ENCODE measurements around the gene MOB3A. TPM values are rescaled to one million over a fixed set of nuclear protein-coding genes. Genes with fewer than 3 reads are reported as not detected.
"Not testable (repeated sequence)": the region's sequence is repeated elsewhere in the genome, so short reads cannot be mapped to it uniquely, and the experiment has no call there.

MOB3A gene
- total RNA-seq, 2 donors from 2014 or later: 20.9 to 21.8 TPM

DNA sequence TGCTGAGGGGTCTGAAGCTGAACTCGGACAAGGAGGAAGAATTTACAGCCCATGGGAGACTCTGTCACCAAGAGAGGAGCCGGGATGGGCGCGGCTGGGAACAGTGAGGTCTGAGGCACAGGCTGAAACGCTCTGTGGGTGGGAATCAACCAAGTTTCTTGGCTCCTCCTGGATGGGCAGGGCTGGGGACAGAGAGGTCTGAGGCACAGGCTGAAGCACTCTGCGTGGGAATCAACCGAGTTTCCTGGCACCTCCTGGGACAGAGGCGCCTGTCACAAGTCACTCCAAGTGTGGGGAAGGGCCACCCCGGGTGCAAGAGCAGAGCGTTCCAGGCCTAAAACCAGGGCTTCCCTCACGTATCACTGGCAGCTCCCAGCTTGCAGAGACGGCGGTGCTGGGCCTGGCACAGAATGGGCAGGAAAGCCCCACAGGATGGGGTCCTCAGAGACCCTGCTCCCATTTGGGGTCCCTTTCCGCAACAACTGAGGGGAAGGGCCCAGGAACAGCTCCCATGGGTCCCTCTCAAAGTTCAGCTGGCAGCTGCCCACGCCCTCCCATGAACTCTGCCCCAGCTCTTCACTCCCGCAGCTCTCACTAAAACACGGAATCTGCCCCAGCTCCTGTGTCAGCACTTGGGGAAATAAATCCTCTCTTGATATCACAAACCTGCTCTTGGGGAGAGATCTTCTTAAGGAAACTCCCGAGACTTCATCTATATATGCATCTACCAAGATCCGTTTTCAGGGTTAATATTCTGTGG, 36.8 kb upstream of the MOB3A start:
- no peak for DNase-seq
- TF ChIP-seq, protein P1, sequence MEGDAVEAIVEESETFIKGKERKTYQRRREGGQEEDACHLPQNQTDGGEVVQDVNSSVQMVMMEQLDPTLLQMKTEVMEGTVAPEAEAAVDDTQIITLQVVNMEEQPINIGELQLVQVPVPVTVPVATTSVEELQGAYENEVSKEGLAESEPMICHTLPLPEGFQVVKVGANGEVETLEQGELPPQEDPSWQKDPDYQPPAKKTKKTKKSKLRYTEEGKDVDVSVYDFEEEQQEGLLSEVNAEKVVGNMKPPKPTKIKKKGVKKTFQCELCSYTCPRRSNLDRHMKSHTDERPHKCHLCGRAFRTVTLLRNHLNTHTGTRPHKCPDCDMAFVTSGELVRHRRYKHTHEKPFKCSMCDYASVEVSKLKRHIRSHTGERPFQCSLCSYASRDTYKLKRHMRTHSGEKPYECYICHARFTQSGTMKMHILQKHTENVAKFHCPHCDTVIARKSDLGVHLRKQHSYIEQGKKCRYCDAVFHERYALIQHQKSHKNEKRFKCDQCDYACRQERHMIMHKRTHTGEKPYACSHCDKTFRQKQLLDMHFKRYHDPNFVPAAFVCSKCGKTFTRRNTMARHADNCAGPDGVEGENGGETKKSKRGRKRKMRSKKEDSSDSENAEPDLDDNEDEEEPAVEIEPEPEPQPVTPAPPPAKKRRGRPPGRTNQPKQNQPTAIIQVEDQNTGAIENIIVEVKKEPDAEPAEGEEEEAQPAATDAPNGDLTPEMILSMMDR (conservative IDR thresholded peaks at IDR 0.05): no peak
- Mint-ChIP-seq H3K4me3 (no peak overlapping the region), H3K27ac (no peak overlapping the region), H3K4me1 (no peaks in the 10 kb centered on the region), H3K27me3 (ENCODE audit: insufficient read depth) (no peaks in the 10 kb centered on the region), H3K9me3 (no peaks in the 10 kb centered on the region), H3K36me3 (ENCODE audit: low read depth) (peaks cover 48% of the 10 kb centered on the region)
- Histone ChIP-seq H3K27ac (ENCODE audit: low read depth, low read length) (no peak overlapping the region), H3K4me1 (ENCODE audit: control insufficient read depth, insufficient read depth, low read length) (no peaks in the 10 kb centered on the region), H3K9me3 (ENCODE audit: control insufficient read depth, low read length) (no peaks in the 10 kb centered on the region), H3K27me3 (ENCODE audit: control insufficient read depth, insufficient read depth, low read length, poor library complexity, severe bottlenecking) (no peaks in the 10 kb centered on the region), H3K4me3 (ENCODE audit: low read length) (no peak overlapping the region), H3K36me3 (ENCODE audit: control insufficient read depth, insufficient read depth, low read length) (peaks cover 55% of the 10 kb centered on the region), H3K9ac (ENCODE audit: extremely low read depth, low read length, poor library complexity, severe bottlenecking) (no peak overlapping the region)
- 93% methylated on average over 16 to 19 of the region's 19 CpGs for WGBS, 2 experiments (ENCODE audit: insufficient coverage in 1 of 2, insufficient read length in 1 of 2)

DNA sequence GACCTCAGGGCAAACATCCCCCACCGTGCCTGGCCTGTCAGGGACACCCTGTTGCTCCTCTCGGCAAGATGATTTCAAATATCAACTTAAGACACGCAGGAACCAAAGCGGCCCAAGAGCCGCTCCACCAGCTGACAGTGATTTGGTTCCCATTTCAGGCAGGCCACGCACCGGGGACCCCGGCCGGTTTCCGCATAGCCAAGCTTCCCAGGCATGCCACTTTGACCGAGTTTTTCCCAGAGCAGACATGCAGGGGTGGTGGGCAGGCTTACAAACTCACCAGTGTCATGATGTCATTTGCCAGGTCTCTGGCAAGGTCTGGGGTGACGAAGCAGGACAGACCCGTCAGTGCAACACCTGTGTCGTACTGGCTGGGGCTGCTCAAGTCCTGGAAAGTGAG, 36.1 kb upstream of the MOB3A start:
- Histone ChIP-seq H3K9ac (ENCODE audit: extremely low read depth, low read length, poor library complexity, severe bottlenecking) (no peak overlapping the region), H3K27ac (ENCODE audit: low read depth, low read length) (no peak overlapping the region), H3K4me3 (ENCODE audit: low read length) (no peak overlapping the region), H3K4me1 (ENCODE audit: control insufficient read depth, insufficient read depth, low read length) (no peaks in the 10 kb centered on the region), H3K36me3 (ENCODE audit: control insufficient read depth, insufficient read depth, low read length) (peaks cover 54% of the 10 kb centered on the region), H3K9me3 (ENCODE audit: control insufficient read depth, low read length) (no peaks in the 10 kb centered on the region), H3K27me3 (ENCODE audit: control insufficient read depth, insufficient read depth, low read length, poor library complexity, severe bottlenecking) (no peaks in the 10 kb centered on the region)
- no peak overlapping the region for H3K27ac Mint-ChIP-seq
- H3K9me3 Mint-ChIP-seq: no peaks in the 10 kb centered on the region
- DNase-seq: no peak
- H3K4me1 Mint-ChIP-seq: no peaks in the 10 kb centered on the region
- 95 to 99% methylated on average over 14 of the region's 14 CpGs for WGBS, 2 experiments (ENCODE audit: insufficient coverage in 1 of 2, insufficient read length in 1 of 2)
- H3K36me3 Mint-ChIP-seq (ENCODE audit: low read depth): peaks cover 49% of the 10 kb centered on the region
- TF ChIP-seq, protein P1 (conservative IDR thresholded peaks at IDR 0.05): no peak
- no peaks in the 10 kb centered on the region for H3K27me3 Mint-ChIP-seq (ENCODE audit: insufficient read depth)
- H3K4me3 Mint-ChIP-seq: no peak overlapping the region

DNA sequence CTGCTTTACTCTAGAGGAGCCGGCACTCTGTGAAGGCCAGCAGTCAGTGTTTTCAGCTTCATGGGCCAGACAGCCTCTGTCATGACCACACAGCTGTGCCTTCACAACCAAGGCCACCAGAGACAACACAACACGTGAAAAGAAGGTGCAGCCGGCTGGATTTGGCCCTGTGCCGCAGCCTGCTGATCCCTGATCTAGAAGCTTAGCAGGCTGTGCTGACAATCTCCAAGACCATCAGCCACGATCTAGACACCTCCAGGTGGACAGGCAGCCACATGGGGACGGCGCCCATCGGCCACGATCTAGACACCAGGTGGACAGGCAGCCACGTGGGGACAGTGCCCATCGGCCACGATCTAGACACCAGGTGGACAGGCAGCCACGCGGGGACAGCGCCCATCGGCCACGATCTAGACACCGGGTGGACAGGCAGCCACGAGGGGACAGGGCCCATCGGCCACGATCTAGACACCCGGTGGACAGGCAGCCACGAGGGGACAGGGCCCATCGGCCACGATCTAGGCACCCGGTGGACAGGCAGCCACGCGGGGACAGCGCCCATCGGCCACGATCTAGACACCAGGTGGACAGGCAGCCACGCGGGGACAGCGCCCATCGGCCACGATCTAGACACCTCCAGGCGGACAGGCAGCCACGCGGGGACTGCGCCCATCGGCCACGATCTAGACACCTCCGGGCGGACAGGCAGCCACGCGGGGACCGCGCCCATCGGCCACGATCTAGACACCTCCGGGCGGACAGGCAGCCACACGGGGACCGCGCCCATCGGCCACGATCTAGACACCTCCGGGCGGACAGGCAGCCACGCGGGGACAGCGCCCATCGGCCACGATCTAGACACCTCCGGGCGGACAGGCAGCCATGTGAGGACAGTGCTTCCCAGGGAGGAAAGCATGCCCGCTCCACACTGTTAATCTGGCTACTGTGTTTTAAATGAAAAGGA, 35.2 kb upstream of the MOB3A start:
- not testable (repeated sequence) for H3K4me1 Mint-ChIP-seq; H3K27ac Mint-ChIP-seq; H3K27me3 Mint-ChIP-seq (ENCODE audit: insufficient read depth); H3K9me3 ChIP-seq (ENCODE audit: control insufficient read depth, low read length); H3K9ac ChIP-seq (ENCODE audit: extremely low read depth, low read length, poor library complexity, severe bottlenecking); DNase-seq; H3K4me3 ChIP-seq (ENCODE audit: low read length); H3K9me3 Mint-ChIP-seq; H3K27me3 ChIP-seq (ENCODE audit: control insufficient read depth, insufficient read depth, low read length, poor library complexity, severe bottlenecking); H3K27ac ChIP-seq (ENCODE audit: low read depth, low read length); H3K4me1 ChIP-seq (ENCODE audit: control insufficient read depth, insufficient read depth, low read length); H3K4me3 Mint-ChIP-seq
- WGBS, 2 experiments (ENCODE audit: insufficient coverage in 1 of 2, insufficient read length in 1 of 2): 91 to 93% methylated on average over 29 to 67 of the region's 67 CpGs
- peaks cover 55% of the 10 kb centered on the region for H3K36me3 ChIP-seq (ENCODE audit: control insufficient read depth, insufficient read depth, low read length)
- H3K36me3 Mint-ChIP-seq (ENCODE audit: low read depth): peaks cover 54% of the 10 kb centered on the region
